ENCODE measurements around the gene GARIN1A.

DNA sequence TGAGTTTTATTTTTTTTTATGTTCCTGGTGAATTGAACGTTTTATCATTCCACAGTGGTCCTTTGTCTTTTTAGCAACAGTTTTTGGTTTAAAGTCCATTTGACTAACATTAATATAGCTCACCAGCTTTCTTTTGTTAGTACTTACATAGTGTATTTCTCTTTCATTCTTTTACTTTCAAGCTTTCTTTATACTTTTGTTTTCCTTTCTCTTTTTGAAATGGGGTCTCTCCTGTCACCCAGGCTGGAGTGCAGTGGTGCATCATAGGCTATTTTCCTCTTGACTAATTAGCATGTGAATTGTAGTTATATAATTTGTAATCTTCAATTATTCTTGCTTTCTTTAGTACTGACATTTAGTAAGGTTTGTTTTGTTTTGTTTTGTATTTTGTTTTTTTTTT is 27.8 kb downstream of the GARIN1A start:
- no peak for TF ChIP-seq POLR2A (IDR thresholded peaks at IDR 0.05; ENCODE audit: low read length)
- no peak for TF ChIP-seq GATA1 (IDR thresholded peaks at IDR 0.05; ENCODE audit: low read depth, low read length)

Data from erythroblast (primary cell).